ENCODE measurements around the gene MVK. TPM values are rescaled to one million over a fixed set of nuclear protein-coding genes. Genes with fewer than 3 reads are reported as not detected.

Gene MVK
- total and polyA plus RNA-seq, 4 donors, result 22.4 to 62.7 (median 37.2) TPM

GRCh38 chr12:109581856-109582255, 8.3 kb downstream of the MVK start:
- DNase-seq, result no peak
- H3K9ac ChIP-seq (ENCODE audit: insufficient read depth in 1 of 2, low read length in 2 of 2), result no peak overlapping the region
- no peaks in the 10 kb centered on the region for H3K27me3 ChIP-seq (ENCODE audit: control insufficient read depth in 3 of 3, insufficient read depth in 3 of 3, low read length in 2 of 3)
- H3K27ac ChIP-seq (ENCODE audit: low read depth in 1 of 2, low read length in 1 of 2), result peak overlapping the region in 1 of 2 donors; percentile 48
- ATAC-seq (ENCODE audit: insufficient read depth, low FRiP score), result peak; percentile 61
- peaks cover 12 to 47% (median 17%) of the 10 kb centered on the region in 4 donors for H3K36me3 ChIP-seq (ENCODE audit: control insufficient read depth in 4 of 4, insufficient read depth in 4 of 4, low read length in 4 of 4)
- peaks cover 0 to 5% (median 0%) of the 10 kb centered on the region in 5 donors for H3K4me1 ChIP-seq (ENCODE audit: control insufficient read depth in 5 of 5, insufficient read depth in 5 of 5, low read length in 5 of 5)
- H3K4me3 ChIP-seq, result no peak overlapping the region
- TF ChIP-seq CTCF (IDR thresholded peaks at IDR 0.05; ENCODE audit: control extremely low read depth, extremely low read depth), result no peak
- H3K9me3 ChIP-seq (ENCODE audit: control insufficient read depth in 4 of 4, insufficient read depth in 3 of 4, low read length in 3 of 4), result no peaks in the 10 kb centered on the region
- WGBS, 2 donors, result 73 to 88% methylated on average over 8 of the region's 8 CpGs

GRCh38 chr12:109582636-109583035, 9.0 kb downstream of the MVK start:
- H3K4me3 ChIP-seq, result no peak overlapping the region
- DNase-seq, result peak in 1 of 3 donors; percentile 47
- no peak for TF ChIP-seq CTCF (IDR thresholded peaks at IDR 0.05; ENCODE audit: control extremely low read depth, extremely low read depth)
- H3K27ac ChIP-seq (ENCODE audit: low read depth in 1 of 2, low read length in 1 of 2), result peak overlapping the region in 1 of 2 donors; percentile 61
- whole genome bisulfite sequencing, 2 donors, result 67 to 92% methylated on average over 5 of the region's 5 CpGs
- peaks cover 8 to 53% (median 16%) of the 10 kb centered on the region in 4 donors for H3K36me3 ChIP-seq (ENCODE audit: control insufficient read depth in 4 of 4, insufficient read depth in 4 of 4, low read length in 4 of 4)
- no peak overlapping the region for H3K9ac ChIP-seq (ENCODE audit: insufficient read depth in 1 of 2, low read length in 2 of 2)
- no peaks in the 10 kb centered on the region for H3K9me3 ChIP-seq (ENCODE audit: control insufficient read depth in 4 of 4, insufficient read depth in 3 of 4, low read length in 3 of 4)
- peaks cover 0 to 5% (median 0%) of the 10 kb centered on the region in 5 donors for H3K4me1 ChIP-seq (ENCODE audit: control insufficient read depth in 5 of 5, insufficient read depth in 5 of 5, low read length in 5 of 5)
- ATAC-seq (ENCODE audit: insufficient read depth, low FRiP score), result peak; percentile 68
- no peaks in the 10 kb centered on the region for H3K27me3 ChIP-seq (ENCODE audit: control insufficient read depth in 3 of 3, insufficient read depth in 3 of 3, low read length in 2 of 3)

- Histone ChIP-seq H3K9me3 (ENCODE audit: control insufficient read depth in 4 of 4, insufficient read depth in 3 of 4, low read length in 3 of 4) (no peaks in the 10 kb centered on the region), H3K27me3 (ENCODE audit: control insufficient read depth in 3 of 3, insufficient read depth in 3 of 3, low read length in 2 of 3) (no peaks in the 10 kb centered on the region), H3K36me3 (ENCODE audit: control insufficient read depth in 4 of 4, insufficient read depth in 4 of 4, low read length in 4 of 4) (peaks cover 7 to 54% (median 10%) of the 10 kb centered on the region in 4 donors), H3K4me3 (no peak overlapping the region), H3K4me1 (ENCODE audit: control insufficient read depth in 5 of 5, insufficient read depth in 5 of 5, low read length in 5 of 5) (peaks cover 0 to 5% (median 0%) of the 10 kb centered on the region in 5 donors), H3K9ac (ENCODE audit: insufficient read depth in 1 of 2, low read length in 2 of 2) (no peak overlapping the region), H3K27ac (ENCODE audit: low read depth in 1 of 2, low read length in 1 of 2) (no peak overlapping the region)
- no peak for ATAC-seq (ENCODE audit: insufficient read depth, low FRiP score)
- no peak for DNase-seq
- 84 to 92% methylated on average over 2 of the region's 2 CpGs for WGBS, 2 donors
- no peak for TF ChIP-seq CTCF (IDR thresholded peaks at IDR 0.05; ENCODE audit: control extremely low read depth, extremely low read depth)
These were observed 10.1 kb downstream of the MVK start for GRCh38 chr12:109583733-109584132.
